HG02938 (cell line): ENCODE data around the gene SMIM5.
"Not testable (repeated sequence)": the region's sequence is repeated elsewhere in the genome, so short reads cannot be mapped to it uniquely, and the experiment has no call there.

ENCODE experiments used
- ATAC-seq: cut with Tn5 transposase; IDR thresholded peaks from one replicate; pipeline ENCODE4 v1.9.1; 2021; ENCODE audit warnings: mild to moderate bottlenecking, moderate library complexity; ENCODE audit not compliant: unreplicated experiment

Gene SMIM5

GRCh38 chr17:75624021-75624420 is 9.2 kb upstream of the SMIM5 start:
- ATAC-seq: no peak

GRCh38 chr17:75624714-75625345 is 8.4 kb upstream of the SMIM5 start:
- ATAC-seq: no peak

GRCh38 chr17:75625813-75626486 is 7.3 kb upstream of the SMIM5 start:
- ATAC-seq: no peak

GRCh38 chr17:75626496-75627038 is 6.7 kb upstream of the SMIM5 start:
- ATAC-seq: no peak

GRCh38 chr17:75627094-75627493 is 6.1 kb upstream of the SMIM5 start:
- no peak for ATAC-seq

GRCh38 chr17:75628425-75628824 is 4.8 kb upstream of the SMIM5 start:
- ATAC-seq: no peak

GRCh38 chr17:75629157-75629556 is 4.1 kb upstream of the SMIM5 start:
- no peak for ATAC-seq

GRCh38 chr17:75630071-75630917 is 2.9 kb upstream of the SMIM5 start:
- ATAC-seq: no peak

GRCh38 chr17:75631353-75631752 is 1.9 kb upstream of the SMIM5 start:
- no peak for ATAC-seq

GRCh38 chr17:75632428-75632827 is 806 bp upstream of the SMIM5 start:
- no peak for ATAC-seq

- ATAC-seq: no peak
Observed at GRCh38 chr17:75633486-75634375, 497 bp downstream of the SMIM5 start.

GRCh38 chr17:75634376-75634740 is 1.1 kb downstream of the SMIM5 start:
- no peak for ATAC-seq

GRCh38 chr17:75634754-75635609 is 1.7 kb downstream of the SMIM5 start:
- ATAC-seq: no peak

GRCh38 chr17:75635610-75636202 is 2.5 kb downstream of the SMIM5 start:
- no peak for ATAC-seq

- no peak for ATAC-seq
Observed at GRCh38 chr17:75636381-75637142, 3.3 kb downstream of the SMIM5 start.

GRCh38 chr17:75637143-75637538 is 3.9 kb downstream of the SMIM5 start:
- ATAC-seq: no peak

- no peak for ATAC-seq
Observed at GRCh38 chr17:75637551-75637950, 4.3 kb downstream of the SMIM5 start.

- not testable (repeated sequence) for ATAC-seq
Observed at GRCh38 chr17:75638039-75638438, 4.8 kb downstream of the SMIM5 start.

GRCh38 chr17:75638893-75639292 is 5.7 kb downstream of the SMIM5 start:
- ATAC-seq: no peak
